ENCODE results near the gene ZFR.
"Not testable (repeated sequence)": the region's sequence is repeated elsewhere in the genome, so short reads cannot be mapped to it uniquely, and the experiment has no call there.

ZFR gene

GRCh38 chr5:32379421-32379820 lies 65.1 kb downstream of the ZFR start:
- TF ChIP-seq MYC (IDR thresholded peaks at IDR 0.05; ENCODE audit: low read depth, low read length) (no peak), MAX (IDR thresholded peaks at IDR 0.05; ENCODE audit: low read depth, low read length) (no peak)
- no peak for DNase-seq (ENCODE audit: low read depth)
- no peak overlapping the region for H3K4me3 ChIP-seq (ENCODE audit: low read depth, low read length)

GRCh38 chr5:32378966-32379365 lies 65.6 kb downstream of the ZFR start:
- no peak for DNase-seq (ENCODE audit: low read depth)
- TF ChIP-seq MYC (IDR thresholded peaks at IDR 0.05; ENCODE audit: low read depth, low read length) (no peak), POLR2A (IDR thresholded peaks at IDR 0.05; ENCODE audit: extremely low read depth, insufficient read length) (no peak), MAX (IDR thresholded peaks at IDR 0.05; ENCODE audit: low read depth, low read length) (no peak), CTCF (IDR thresholded peaks at IDR 0.05; ENCODE audit: low read depth, low read length) (no peak)
- H3K4me3 ChIP-seq (ENCODE audit: low read depth, low read length): no peak overlapping the region

GRCh38 chr5:32369542-32370155 lies 74.9 kb downstream of the ZFR start:
- no peak overlapping the region for H3K4me3 ChIP-seq (ENCODE audit: low read depth, low read length)
- no peak for TF ChIP-seq POLR2A (IDR thresholded peaks at IDR 0.05; ENCODE audit: extremely low read depth, insufficient read length)
- no peak for TF ChIP-seq MAX (IDR thresholded peaks at IDR 0.05; ENCODE audit: low read depth, low read length)
- TF ChIP-seq MYC (IDR thresholded peaks at IDR 0.05; ENCODE audit: low read depth, low read length): no peak
- no peak for TF ChIP-seq CTCF (IDR thresholded peaks at IDR 0.05; ENCODE audit: low read depth, low read length)
- no peak for DNase-seq (ENCODE audit: low read depth)

GRCh38 chr5:32369032-32369431 lies 75.5 kb downstream of the ZFR start:
- TF ChIP-seq MYC (IDR thresholded peaks at IDR 0.05; ENCODE audit: low read depth, low read length) (no peak), MAX (IDR thresholded peaks at IDR 0.05; ENCODE audit: low read depth, low read length) (no peak), CTCF (IDR thresholded peaks at IDR 0.05; ENCODE audit: low read depth, low read length) (no peak), POLR2A (IDR thresholded peaks at IDR 0.05; ENCODE audit: extremely low read depth, insufficient read length) (no peak)
- no peak for DNase-seq (ENCODE audit: low read depth)
- H3K4me3 ChIP-seq (ENCODE audit: low read depth, low read length): no peak overlapping the region

GRCh38 chr5:32367271-32367670 lies 77.3 kb downstream of the ZFR start:
- not testable (repeated sequence) for DNase-seq (ENCODE audit: low read depth)

GRCh38 chr5:32365623-32366022 lies 78.9 kb downstream of the ZFR start:
- H3K4me3 ChIP-seq (ENCODE audit: low read depth, low read length): no peak overlapping the region
- no peak for DNase-seq (ENCODE audit: low read depth)
- TF ChIP-seq MAX (IDR thresholded peaks at IDR 0.05; ENCODE audit: low read depth, low read length): no peak
- TF ChIP-seq MYC (IDR thresholded peaks at IDR 0.05; ENCODE audit: low read depth, low read length): no peak
- no peak for TF ChIP-seq CTCF (IDR thresholded peaks at IDR 0.05; ENCODE audit: low read depth, low read length)
- TF ChIP-seq POLR2A (IDR thresholded peaks at IDR 0.05; ENCODE audit: extremely low read depth, insufficient read length): no peak

More at GRCh38 chr5:32367271-32367670, 77.3 kb downstream of the ZFR start:
- not testable (repeated sequence) for H3K4me3 ChIP-seq (ENCODE audit: low read depth, low read length)

- no peak for TF ChIP-seq MYC (IDR thresholded peaks at IDR 0.05; ENCODE audit: low read depth, low read length)
- TF ChIP-seq MAX (IDR thresholded peaks at IDR 0.05; ENCODE audit: low read depth, low read length): no peak
- TF ChIP-seq POLR2A (IDR thresholded peaks at IDR 0.05; ENCODE audit: extremely low read depth, insufficient read length): no peak
- no peak for TF ChIP-seq CTCF (IDR thresholded peaks at IDR 0.05; ENCODE audit: low read depth, low read length)
- no peak overlapping the region for H3K4me3 ChIP-seq (ENCODE audit: low read depth, low read length)
- DNase-seq (ENCODE audit: low read depth): no peak
These were observed 81.5 kb downstream of the ZFR start for GRCh38 chr5:32363030-32363429.

All from NB4 (cell line).